H1 (cell line): ENCODE results near the gene TCF4. TPM values are rescaled to one million over a fixed set of nuclear protein-coding genes. Genes with fewer than 3 reads are reported as not detected.

Source experiments
- CTCF ChIA-PET: fragments of 300-600 bp; sonication (Branson Sonifier 250); formaldehyde crosslinking; loops from one replicate; lab custom pipeline; 2021; ENCODE audit not compliant: partially characterized antibody; lab: Charles Lee
- POLR2A ChIA-PET: fragments of 300-600 bp; sonication (Branson Sonifier 250); formaldehyde crosslinking; loops from one replicate; lab custom pipeline; 2021; ENCODE audit warnings: inconsistent platforms; ENCODE audit not compliant: partially characterized antibody; lab: Charles Lee
- DNase-seq, 2 experiments: peaks; one replicate each; pipeline versions ENCODE4 v3.0.0 to v3.0.0-alpha.2; 2010 to 2022; ENCODE audit warnings: low spot score in 2 of 2, low read depth in 1 of 2, mixed read lengths in 1 of 2
- FAIRE-seq: peaks from 2 replicates; lab custom pipeline; 2011; peaks lifted over from hg19 to GRCh38; lab: Jason Lieb, UNC
- H2AFZ ChIP-seq: 2 replicates; pipeline ENCODE4 v1.8.1; 2012; ENCODE audit warnings: low read length, inconsistent platforms
- H2AK5ac ChIP-seq: 2 replicates; pipeline ENCODE4 v1.6.1; 2013; ENCODE audit warnings: low read depth, low read length
- H2BK120ac ChIP-seq: replicated peaks from 2 replicates; pipeline ENCODE3; 2013; ENCODE audit warnings: low read depth, low read length, inconsistent platforms
- H2BK12ac ChIP-seq: 2 replicates; pipeline ENCODE4 v1.6.1; 2013; ENCODE audit warnings: low read depth, low read length
- H2BK15ac ChIP-seq: 2 replicates; pipeline ENCODE4 v1.6.1; 2013; ENCODE audit warnings: low read length
- H2BK20ac ChIP-seq: 2 replicates; pipeline ENCODE4 v1.6.1; 2013; ENCODE audit warnings: low read length
- H2BK5ac ChIP-seq: 2 replicates; pipeline ENCODE4 v1.6.1; 2013; ENCODE audit warnings: low read depth, low read length
- H3K14ac ChIP-seq: 2 replicates; pipeline ENCODE4 v1.6.1; 2013; ENCODE audit warnings: inconsistent platforms; ENCODE audit not compliant: insufficient read length
- H3K18ac ChIP-seq: 2 replicates; pipeline ENCODE4 v1.6.1; 2013; ENCODE audit warnings: low read length; ENCODE audit errors: extremely low read depth
- H3K23ac ChIP-seq: 2 replicates; pipeline ENCODE4 v1.6.1; 2013; ENCODE audit warnings: inconsistent platforms; ENCODE audit not compliant: insufficient read length
- H3K23me2 ChIP-seq: 2 replicates; pipeline ENCODE4 v1.6.1; 2013; ENCODE audit warnings: low read depth, low read length
- H3K27ac ChIP-seq: 2 replicates; pipeline ENCODE4 v1.6.1; 2011; ENCODE audit warnings: low read depth, low read length, inconsistent platforms
- H3K27me3 ChIP-seq, 4 experiments: replicated peaks in 1 of 4; 1 replicate in 1 of 4; 2 replicates in 3 of 4; pipeline versions ENCODE4 v1.6.1 to v1.8.1; 2011 to 2013; ENCODE audit warnings: low read length in 3 of 4, mild to moderate bottlenecking in 3 of 4, inconsistent platforms in 2 of 4, mixed read lengths in 2 of 4, moderate library complexity in 1 of 4; ENCODE audit not compliant: control insufficient read depth in 3 of 4, insufficient read depth in 3 of 4; ENCODE audit errors: extremely low read depth in 1 of 4
- H3K36me3 ChIP-seq, 4 experiments: 2 replicates each; pipeline versions ENCODE4 v1.6.1 to v1.8.1; 2011 to 2013; ENCODE audit warnings: mild to moderate bottlenecking in 4 of 4, low read length in 3 of 4, moderate library complexity in 2 of 4, control low read depth in 1 of 4, inconsistent platforms in 1 of 4; ENCODE audit not compliant: insufficient read depth in 4 of 4, control insufficient read depth in 2 of 4
- H3K4ac ChIP-seq: replicated peaks from 2 replicates; pipeline ENCODE3; 2013; ENCODE audit warnings: low read length, low read depth, mixed read lengths, inconsistent platforms; ENCODE audit not compliant: insufficient read length
- H3K4me1 ChIP-seq, 4 experiments: replicated peaks in 1 of 4; 1 replicate in 1 of 4; 2 replicates in 3 of 4; pipeline versions ENCODE4 v1.6.1 to v1.8.1; 2011 to 2013; ENCODE audit warnings: low read length in 3 of 4, inconsistent platforms in 2 of 4, mixed read lengths in 1 of 4; ENCODE audit not compliant: insufficient read depth in 4 of 4, control insufficient read depth in 3 of 4
- H3K4me2 ChIP-seq, 2 experiments: 2 replicates each; pipeline versions ENCODE4 v1.6.1 to v1.8.1; 2011 to 2013; ENCODE audit warnings: low read depth in 2 of 2, low read length in 2 of 2, control low read depth in 1 of 2, inconsistent platforms in 1 of 2, mild to moderate bottlenecking in 1 of 2; ENCODE audit not compliant: insufficient read depth in 1 of 2
- H3K4me3 ChIP-seq, 4 experiments: fragments of 200-600, 300-600 bp in 1 of 4; sonication (generic), shearing (Covaris generic), sonication (Bioruptor Twin) in 1 of 4; 2 replicates each; pipeline versions ENCODE4 v1.5.1 to v1.8.1; 2011 to 2016; ENCODE audit warnings: low read length in 4 of 4, low read depth in 3 of 4, control low read depth in 2 of 4, inconsistent platforms in 2 of 4, mild to moderate bottlenecking in 2 of 4, mixed read lengths in 1 of 4, moderate library complexity in 1 of 4; ENCODE audit not compliant: insufficient read depth in 2 of 4; ENCODE audit errors: extremely low read depth in 1 of 4
- H3K56ac ChIP-seq: replicated peaks from 2 replicates; pipeline ENCODE3; 2013; ENCODE audit warnings: low read depth, mild to moderate bottlenecking, mixed read lengths, low read length, inconsistent platforms; ENCODE audit not compliant: insufficient read length
- H3K79me1 ChIP-seq: 2 replicates; pipeline ENCODE4 v1.6.1; 2013; ENCODE audit warnings: low read depth, low read length, control low read depth
- H3K79me2 ChIP-seq, 2 experiments: 2 replicates each; pipeline versions ENCODE4 v1.6.1 to v1.8.1; 2012 to 2013; ENCODE audit warnings: low read length in 2 of 2, mild to moderate bottlenecking in 2 of 2, inconsistent platforms in 1 of 2; ENCODE audit not compliant: insufficient read depth in 2 of 2, control insufficient read depth in 1 of 2
- H3K9ac ChIP-seq, 4 experiments: replicated peaks in 1 of 4; 1 replicate in 1 of 4; 2 replicates in 3 of 4; pipeline versions ENCODE4 v1.6.1 to v1.8.1; 2011 to 2013; ENCODE audit warnings: low read depth in 3 of 4, low read length in 3 of 4, control low read depth in 2 of 4, mild to moderate bottlenecking in 2 of 4, moderate library complexity in 2 of 4, inconsistent platforms in 1 of 4; ENCODE audit errors: extremely low read depth in 1 of 4
- H3K9me3 ChIP-seq, 2 experiments: 2 replicates each; pipeline versions ENCODE4 v1.6.1 to v1.8.1; 2012 to 2013; ENCODE audit warnings: mild to moderate bottlenecking in 2 of 2, moderate library complexity in 2 of 2, control low read depth in 1 of 2, inconsistent platforms in 1 of 2, low read depth in 1 of 2, low read length in 1 of 2, mixed read lengths in 1 of 2; ENCODE audit not compliant: insufficient read depth in 2 of 2
- H4K20me1 ChIP-seq, 2 experiments: replicated peaks in 1 of 2; 2 replicates each; pipeline versions ENCODE3 to v1.8.1; 2011 to 2013; ENCODE audit warnings: inconsistent platforms in 2 of 2, low read length in 2 of 2, mild to moderate bottlenecking in 1 of 2; ENCODE audit not compliant: insufficient read depth in 2 of 2, control insufficient read depth in 1 of 2
- H4K5ac ChIP-seq: 2 replicates; pipeline ENCODE4 v1.6.1; 2013; ENCODE audit warnings: low read length, low read depth, mixed read lengths, inconsistent platforms; ENCODE audit not compliant: insufficient read length
- H4K8ac ChIP-seq: 2 replicates; pipeline ENCODE4 v1.8.0; 2013; ENCODE audit warnings: mild to moderate bottlenecking, moderate library complexity, low read length, inconsistent platforms; ENCODE audit not compliant: insufficient read depth; ENCODE audit errors: extremely low read depth
- H4K91ac ChIP-seq: replicated peaks from 2 replicates; pipeline ENCODE3; 2013; ENCODE audit warnings: low read length, mixed read lengths, inconsistent platforms; ENCODE audit not compliant: insufficient read length
- BCL11A ChIP-seq, 2 experiments: IDR thresholded peaks; one replicate each; pipeline ENCODE4 v1.6.1; 2011; ENCODE audit warnings: low read depth in 2 of 2, low read length in 2 of 2, mild to moderate bottlenecking in 2 of 2
- BRCA1 ChIP-seq: IDR thresholded peaks from 2 replicates; pipeline ENCODE4 v1.6.1; 2012; ENCODE audit warnings: low read depth, low read length, improper control_type of control experiment
- CBX5 ChIP-seq: fragments of 300-800, 300-1000 bp; sonication (generic); IDR thresholded peaks from 2 replicates; pipeline ENCODE4 v1.7.1; 2016; ENCODE audit warnings: antibody characterized with exemption, low read length, low read depth
- CTBP2 ChIP-seq: IDR thresholded peaks from 2 replicates; pipeline ENCODE4 v1.7.0; 2011; ENCODE audit warnings: borderline replicate concordance, mild to moderate bottlenecking, moderate library complexity, mixed read lengths, low read length; ENCODE audit not compliant: insufficient read depth, insufficient read length
- FOSL1 ChIP-seq: IDR thresholded peaks from 2 replicates; pipeline ENCODE4 v1.6.1; 2011; ENCODE audit warnings: mild to moderate bottlenecking, low read depth, low read length, moderate library complexity; ENCODE audit not compliant: insufficient read depth
- GABPA ChIP-seq: IDR thresholded peaks from 2 replicates; pipeline ENCODE4 v1.6.1; 2011; ENCODE audit warnings: mild to moderate bottlenecking, low read length, moderate library complexity, borderline replicate concordance; ENCODE audit not compliant: insufficient read depth
- KDM5A ChIP-seq: fragments of 200-600 bp; IDR thresholded peaks from 2 replicates; pipeline ENCODE4 v1.7.1; 2012; ENCODE audit warnings: mild to moderate bottlenecking, low read length, inconsistent platforms, mixed read lengths
- PHF8 ChIP-seq: fragments of 200-600 bp; sonication (generic); conservative IDR thresholded peaks from 2 replicates; pipeline ENCODE4 v1.7.1; 2012; ENCODE audit warnings: low read depth, mild to moderate bottlenecking, inconsistent platforms, low read length, moderate library complexity
- POLR2AphosphoS5 ChIP-seq: IDR thresholded peaks from 2 replicates; pipeline ENCODE4 v1.6.1; 2011; ENCODE audit warnings: low read depth, low read length
- SAP30 ChIP-seq: fragments of 300-600 bp; sonication (generic); IDR thresholded peaks from 2 replicates; pipeline ENCODE4 v1.7.1; 2012; ENCODE audit warnings: low read length, moderate library complexity, mild to moderate bottlenecking, inconsistent platforms; ENCODE audit not compliant: insufficient read depth, insufficient replicate concordance
- SUZ12 ChIP-seq: fragments of 200-600 bp; sonication (generic); IDR thresholded peaks from 2 replicates; pipeline ENCODE4 v1.6.1; 2012; ENCODE audit warnings: mild to moderate bottlenecking, inconsistent platforms, low read length, moderate library complexity, mixed read lengths
- WGBS, 2 experiments: shearing (Covaris generic) in 1 of 2; methylation state at CpG; one replicate each; pipeline versions ENCODE4 v1.1.6 to v1.1.7; 2013 to 2015; ENCODE audit warnings: low lambda C conversion rate in 2 of 2, mixed read lengths in 2 of 2, inconsistent platforms in 1 of 2, low coverage in 1 of 2, missing lambda C conversion rate in 1 of 2; ENCODE audit not compliant: insufficient replicate concordance in 2 of 2, insufficient coverage in 1 of 2, insufficient read length in 1 of 2; ENCODE audit errors: extremely low coverage in 1 of 2, missing lambda C conversion rate in 1 of 2; 5-methylcytosine and 5-hydroxymethylcytosine counted together
- polyA plus RNA-seq, 7 experiments: library from polyadenylated mRNA; depleted of rRNA in 3 of 7; stranded (reverse) in 5 of 7; unstranded in 2 of 7; fragments of >200 nt in 5 of 7; fragments of 200-250 nt in 2 of 7; gene quantifications; 1 replicate in 5 of 7; 2 replicates in 1 of 7; 4 replicates in 1 of 7; pipeline versions ENCODE4 v1.2.1 to v1.2.3, GENCODE V29; 2011 to 2013; ENCODE audit warnings: missing spikeins in 2 of 7, mixed read lengths in 2 of 7
- total RNA-seq: library from RNA; stranded (reverse); fragmentation: NEBNext Ultra II Directional; extraction: Animal tissue kit (Norgen Biotek cat#: 25700); gene quantifications from 2 replicates; pipeline ENCODE4 v1.2.1, GENCODE V29; 2021
- TF ChIP-seq, protein P1 (sequence below): IDR thresholded peaks from 2 replicates; pipeline ENCODE4 v1.6.1; 2012; ENCODE audit warnings: inconsistent platforms

The TCF4 gene
- total and polyA plus RNA-seq, 2 of the 8 experiments (the other 6 are each of a cell fraction or from before 2014, with no cell fraction given), result 59.3 to 118 TPM

DNA sequence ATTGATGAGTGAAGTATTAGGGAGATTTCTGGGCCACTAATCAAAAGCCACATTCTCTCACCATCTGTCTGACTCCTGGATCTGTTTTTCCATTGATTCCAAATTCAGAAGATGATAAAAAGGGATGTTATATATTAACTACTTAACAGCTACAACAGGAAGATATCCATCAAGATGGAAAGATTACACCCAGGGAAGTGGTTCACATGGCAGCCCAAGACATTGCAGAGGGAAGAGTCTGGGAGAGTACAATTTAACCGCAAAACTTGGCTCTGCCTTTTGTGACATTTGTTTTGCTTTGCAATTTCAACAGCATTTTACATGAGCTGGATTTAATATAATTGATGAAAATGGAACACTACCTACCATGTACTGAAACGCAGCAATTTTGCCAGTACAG, 22.5 kb upstream of the TCF4 start:
- WGBS, 2 experiments, result 92% methylated on average over 2 of the region's 2 CpGs; no CpG with 5 or more reads in 1 of the 2 experiments
- H3K23me2 ChIP-seq, result no peaks in the 10 kb centered on the region
- no peak overlapping the region for H4K5ac ChIP-seq
- H2BK12ac ChIP-seq, result no peak overlapping the region
- H3K23ac ChIP-seq, result no peak overlapping the region
- no peaks in the 10 kb centered on the region for H3K79me1 ChIP-seq
- no peaks in the 10 kb centered on the region for H4K20me1 ChIP-seq
- FAIRE-seq (no peak), DNase-seq (no peak)
- H2AFZ ChIP-seq, result no peak overlapping the region
- ChIA-PET CTCF (interaction anchor here (1.6 kb wide), 1 partner anchor 25 kb away, joined by 5 read pairs; no protein-coding TSS in a partner anchor), POLR2A (no interaction called here)
- H3K56ac ChIP-seq, result no peak overlapping the region
- no peak overlapping the region for H3K4me2 ChIP-seq
- no peak overlapping the region for H2BK15ac ChIP-seq
- no peak overlapping the region for H3K4me3 ChIP-seq
- H3K9ac ChIP-seq, result no peak overlapping the region
- no peak overlapping the region for H4K91ac ChIP-seq
- no peaks in the 10 kb centered on the region for H3K9me3 ChIP-seq
- no peak overlapping the region for H2BK120ac ChIP-seq
- H3K14ac ChIP-seq, result no peak overlapping the region
- no peaks in the 10 kb centered on the region for H3K27me3 ChIP-seq
- H3K79me2 ChIP-seq, result no peaks in the 10 kb centered on the region
- H3K36me3 ChIP-seq, result no peaks in the 10 kb centered on the region
- H4K8ac ChIP-seq, result no peak overlapping the region
- H2BK5ac ChIP-seq, result no peak overlapping the region
- no peaks in the 10 kb centered on the region for H3K4me1 ChIP-seq
- H2AK5ac ChIP-seq, result no peak overlapping the region
- no peak overlapping the region for H3K27ac ChIP-seq
- no peak overlapping the region for H3K18ac ChIP-seq
- H2BK20ac ChIP-seq, result no peak overlapping the region
- H3K4ac ChIP-seq, result no peak overlapping the region
- TF ChIP-seq FOSL1, result no peak
- TF ChIP-seq, protein P1, sequence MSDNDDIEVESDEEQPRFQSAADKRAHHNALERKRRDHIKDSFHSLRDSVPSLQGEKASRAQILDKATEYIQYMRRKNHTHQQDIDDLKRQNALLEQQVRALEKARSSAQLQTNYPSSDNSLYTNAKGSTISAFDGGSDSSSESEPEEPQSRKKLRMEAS, result no peak
- no peak for TF ChIP-seq GABPA
- TF ChIP-seq POLR2AphosphoS5, result no peak
- TF ChIP-seq SUZ12, result no peak
- TF ChIP-seq KDM5A, result no peak
- TF ChIP-seq PHF8, result no peak
- no peak for TF ChIP-seq BCL11A (IDR thresholded peaks at IDR 0.05; ENCODE audit: low read depth in 2 of 2, low read length in 2 of 2)
- no peak for TF ChIP-seq CBX5
- TF ChIP-seq BRCA1, result no peak
- TF ChIP-seq CTBP2, result no peak
- no peak for TF ChIP-seq SAP30
